NCI-H1092 treated with DMSO at 0.1 percent for 48 hours (cell line): ENCODE data around the gene SOBP.

Source experiments
- DNase-seq: peaks from one replicate; lab custom pipeline; 2025; lab: John Stamatoyannopoulos, UW

SOBP gene

DNA sequence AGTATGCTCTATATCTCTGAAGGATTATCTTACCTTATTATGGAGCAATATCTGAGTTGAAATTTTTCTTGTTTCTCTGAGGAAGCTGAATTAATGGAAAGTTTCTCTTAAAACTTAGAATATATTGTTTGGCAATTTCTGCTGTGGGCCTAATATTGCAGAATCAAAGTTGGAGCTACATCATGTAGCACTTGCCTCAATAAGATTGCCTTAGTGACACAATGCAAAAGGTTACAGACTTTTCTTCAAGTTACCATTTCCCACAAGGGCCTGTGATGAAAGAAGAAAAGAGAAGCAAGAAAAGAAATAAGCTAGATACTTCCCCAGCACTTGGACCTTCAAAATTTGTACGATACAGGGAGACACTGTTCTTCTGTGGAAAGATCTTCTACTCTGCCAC lies 151.2 kb downstream of the SOBP start:
- no peak for DNase-seq

DNA sequence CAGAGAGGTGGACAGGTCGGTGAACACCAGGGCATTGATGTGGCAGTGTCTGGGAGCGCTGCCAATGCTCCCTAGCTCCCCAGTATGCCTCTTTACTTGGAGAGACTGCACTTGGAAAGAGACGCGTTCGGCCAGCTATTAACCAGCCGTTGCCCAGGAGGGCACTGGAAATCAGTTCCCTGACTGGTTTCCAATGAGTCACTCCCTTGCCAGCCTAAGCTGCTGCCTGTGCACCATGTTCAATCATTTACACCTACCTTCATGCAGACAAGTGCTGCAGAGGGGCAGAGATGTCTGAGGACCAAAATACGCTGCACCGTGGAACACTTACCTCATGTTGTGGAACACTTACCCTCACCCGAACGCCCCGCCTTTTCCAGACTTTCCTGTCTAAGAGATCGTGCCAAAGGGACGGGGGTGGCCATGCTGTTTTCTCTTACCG lies 151.6 kb downstream of the SOBP start:
- DNase-seq = peak; percentile 38

DNA sequence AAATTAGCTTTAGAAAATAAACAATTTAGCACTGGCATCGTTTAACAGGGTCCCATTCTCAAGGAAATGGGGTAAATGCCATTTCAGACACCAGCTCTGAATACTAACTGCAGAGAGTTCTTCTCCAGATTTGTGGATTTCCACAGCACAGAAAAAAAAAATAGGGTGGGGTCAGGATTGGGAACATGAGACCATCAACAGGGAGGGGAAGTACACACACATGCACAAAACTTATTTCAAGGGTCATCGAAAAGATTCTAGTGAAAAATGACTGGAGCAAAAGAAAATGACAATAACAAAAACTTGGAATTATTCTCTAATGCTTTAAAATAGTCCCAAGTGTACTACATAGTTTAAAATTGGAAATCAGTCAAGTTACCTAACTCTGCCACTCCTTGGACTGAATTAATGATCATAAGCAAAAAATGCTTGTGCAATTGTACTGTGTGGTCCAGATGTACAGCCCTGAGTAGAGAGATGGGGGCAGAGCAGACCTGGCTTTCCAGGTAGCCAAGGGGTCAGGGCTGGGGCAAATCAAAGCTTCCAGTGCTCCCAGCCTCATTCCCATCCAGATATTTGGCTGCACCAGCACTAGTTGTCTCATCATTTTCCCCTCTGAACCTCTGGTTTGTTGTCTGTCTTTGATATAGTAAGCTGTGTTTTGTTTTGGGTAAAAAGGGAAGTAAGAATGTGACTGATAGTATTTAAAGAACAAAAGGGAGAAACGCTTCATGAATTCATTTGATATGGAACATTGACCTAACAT lies 152.4 kb downstream of the SOBP start:
- no peak for DNase-seq

DNA sequence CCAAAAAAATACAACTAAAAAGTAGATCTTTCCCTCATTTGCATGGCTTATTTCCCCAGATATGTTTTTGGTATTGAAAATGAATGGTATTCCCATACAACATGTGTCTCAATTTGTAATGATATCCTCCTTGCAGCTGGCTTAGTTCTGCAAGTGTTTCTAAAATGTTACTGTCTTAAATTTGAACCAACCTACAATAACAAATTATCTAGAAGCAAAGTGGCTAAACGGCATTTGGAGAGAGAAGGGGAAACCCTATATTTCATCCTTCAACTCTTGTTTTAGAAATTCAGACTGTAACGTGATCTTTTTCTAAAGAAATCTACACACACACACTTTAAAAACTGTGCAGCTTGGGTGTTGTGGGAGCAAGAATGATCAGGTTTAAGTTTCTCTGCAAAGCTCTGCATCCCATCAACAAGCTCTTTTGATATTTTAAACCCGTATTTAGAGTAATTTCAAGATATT lies 153.0 kb downstream of the SOBP start:
- no peak for DNase-seq

DNA sequence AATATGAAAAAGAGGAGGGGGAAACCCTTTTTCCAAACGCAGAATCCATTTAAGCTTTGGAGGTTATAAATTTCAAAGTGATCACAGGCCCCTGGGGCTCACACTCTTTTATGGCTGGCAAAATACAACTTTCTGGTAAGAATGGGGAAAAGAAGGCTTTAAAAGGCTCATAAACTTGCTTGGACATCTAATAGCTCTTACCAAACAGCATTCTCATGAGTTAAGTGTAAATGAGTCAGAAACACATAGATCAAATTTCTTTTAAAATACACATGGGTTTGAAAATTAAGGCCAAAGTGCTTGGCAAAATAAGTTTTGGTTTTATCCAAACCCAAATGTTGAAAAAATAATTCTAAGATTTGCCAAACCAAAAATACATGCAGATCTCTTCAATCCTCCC lies 154.6 kb downstream of the SOBP start:
- no peak for DNase-seq

DNA sequence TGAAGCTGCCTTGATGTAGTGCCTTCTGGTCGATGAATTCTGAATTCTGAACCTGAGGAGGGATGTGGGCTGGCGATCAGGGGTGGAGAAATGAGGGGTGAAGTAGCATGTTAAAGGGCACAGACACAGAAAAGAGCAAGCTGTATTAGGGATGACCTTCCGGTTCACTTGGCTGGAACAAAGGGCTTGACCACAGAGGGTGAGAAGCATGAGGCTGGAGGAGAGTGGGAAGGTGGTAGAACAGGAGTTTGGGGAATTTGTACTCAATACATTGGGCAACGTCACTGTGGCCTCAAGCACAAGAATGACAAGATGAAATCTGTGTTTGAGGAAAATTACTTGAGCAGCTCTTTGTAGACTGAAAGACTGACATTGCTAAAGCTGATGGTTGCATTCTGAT lies 155.8 kb downstream of the SOBP start:
- DNase-seq = no peak

DNA sequence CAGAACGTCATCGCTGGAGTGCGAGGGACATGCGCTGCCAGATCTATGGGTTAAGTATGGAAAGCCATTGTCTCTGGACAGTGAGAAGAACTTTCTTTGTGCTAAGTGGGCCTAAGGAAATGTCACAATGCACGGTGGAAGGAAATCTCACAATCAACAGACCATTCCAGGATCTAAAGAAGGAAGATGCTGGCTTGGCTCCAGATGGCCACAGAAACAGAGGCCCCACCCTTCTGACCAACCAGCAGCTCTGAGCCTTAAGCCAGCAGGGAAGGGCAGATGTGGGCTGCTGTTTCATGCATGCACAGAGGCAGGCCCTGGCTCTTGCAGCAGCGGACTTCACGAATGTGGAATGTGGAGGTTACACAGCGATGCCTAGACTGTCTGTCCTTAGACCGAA lies 156.3 kb downstream of the SOBP start:
- no peak for DNase-seq

DNA sequence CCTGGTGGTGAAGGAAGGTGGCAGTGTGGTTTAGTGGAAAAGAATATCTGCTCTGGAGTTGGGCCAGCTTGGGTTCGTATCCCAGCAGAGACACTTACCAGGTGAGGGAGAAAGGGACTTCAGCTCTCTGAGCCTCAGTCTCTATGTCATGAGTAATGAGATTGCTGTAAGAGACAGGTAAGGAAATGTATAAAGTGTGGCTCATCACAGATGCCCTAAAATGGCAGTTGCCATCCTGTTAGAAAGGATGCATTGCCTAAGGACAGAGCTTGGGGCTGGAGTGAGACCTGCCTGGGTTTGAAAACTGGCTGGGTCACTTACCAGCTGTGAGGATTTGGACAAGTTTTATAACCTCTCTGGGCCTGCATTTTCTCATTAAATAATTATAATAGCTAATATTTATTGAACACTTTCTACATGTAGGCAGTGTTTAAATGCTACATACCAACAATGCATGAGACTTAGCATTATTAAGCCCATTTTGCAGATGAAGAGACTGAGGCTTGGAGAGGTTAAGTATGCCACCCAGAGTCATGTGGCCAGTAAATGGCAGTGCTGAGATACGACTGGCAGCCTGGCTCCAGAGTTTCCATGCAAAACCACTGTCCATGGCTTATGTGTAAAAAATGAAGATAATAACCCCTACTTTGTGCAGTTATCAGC lies 157.0 kb downstream of the SOBP start:
- DNase-seq = no peak

DNA sequence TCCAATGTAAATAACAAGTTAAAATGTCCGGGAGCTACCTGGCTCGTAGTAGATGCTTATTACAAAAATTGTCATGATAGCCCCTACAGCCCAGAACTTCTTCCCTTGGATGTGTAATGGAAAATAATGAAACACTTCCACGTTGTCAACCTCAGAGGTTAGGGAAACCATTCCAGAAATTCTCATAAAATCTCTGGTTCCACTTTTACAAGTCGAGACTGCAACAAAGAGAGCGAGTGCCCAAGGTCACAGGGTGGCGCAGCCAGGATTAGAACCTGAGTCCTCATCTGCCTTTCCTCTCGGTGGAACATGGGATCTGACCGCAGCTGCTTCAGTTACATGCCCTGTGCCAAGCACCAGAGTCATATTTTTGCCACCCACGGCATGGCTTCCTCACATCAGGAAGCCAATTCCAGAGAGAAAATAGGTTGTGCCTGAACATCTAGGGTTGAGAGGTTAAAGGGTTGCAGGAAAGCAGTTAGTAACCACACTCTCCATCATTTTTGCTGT lies 157.6 kb downstream of the SOBP start:
- DNase-seq = no peak

DNA sequence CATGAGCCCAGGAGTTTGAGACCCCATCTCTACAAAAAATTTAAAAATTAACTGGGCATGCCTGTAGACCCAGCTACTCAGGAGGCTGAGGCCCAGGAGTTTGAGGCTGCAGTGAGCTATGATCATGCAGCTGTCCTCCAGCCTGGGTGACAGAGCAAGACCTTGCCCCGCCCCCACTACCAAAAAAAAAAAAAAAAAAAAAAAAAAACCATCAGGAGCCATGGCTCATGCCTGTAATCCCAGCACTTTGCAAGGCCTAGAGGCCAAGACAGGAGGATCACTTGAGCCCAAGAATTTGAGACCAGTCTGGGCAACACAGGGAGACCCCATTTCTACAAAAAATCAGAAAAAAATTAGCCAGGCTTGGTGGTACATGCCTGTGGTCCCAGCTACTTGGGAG lies 159.1 kb downstream of the SOBP start:
- DNase-seq = no peak

DNA sequence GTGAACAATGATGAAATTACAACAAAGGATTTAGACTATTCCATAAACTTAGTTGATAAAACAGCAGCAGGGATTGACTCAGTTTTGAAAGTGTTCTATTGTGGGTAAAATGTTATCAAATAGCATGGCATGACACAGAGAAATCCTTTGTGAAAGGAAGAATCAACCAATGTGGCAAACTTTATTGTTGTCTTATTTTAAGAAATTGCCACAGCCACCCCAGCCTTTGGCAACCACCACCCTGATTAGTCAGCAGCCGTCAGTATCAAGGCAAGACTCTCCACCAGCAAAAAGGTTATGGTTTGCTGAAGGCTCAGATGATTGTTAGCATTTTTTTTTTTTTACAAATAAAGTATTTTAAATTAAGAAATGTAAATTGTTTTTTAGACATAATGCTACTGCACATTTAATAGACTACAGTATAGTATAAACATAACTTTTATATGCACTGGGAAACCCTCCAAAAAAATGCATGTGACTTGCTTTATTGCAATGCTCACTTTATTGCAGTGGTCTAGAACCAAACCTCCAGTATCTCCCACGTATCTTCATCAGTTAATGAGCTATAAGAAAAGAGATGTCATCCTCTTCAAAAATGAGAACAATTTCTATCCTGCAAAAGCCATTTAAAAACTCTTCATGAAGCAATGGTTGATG lies 162.7 kb downstream of the SOBP start:
- DNase-seq = no peak

DNA sequence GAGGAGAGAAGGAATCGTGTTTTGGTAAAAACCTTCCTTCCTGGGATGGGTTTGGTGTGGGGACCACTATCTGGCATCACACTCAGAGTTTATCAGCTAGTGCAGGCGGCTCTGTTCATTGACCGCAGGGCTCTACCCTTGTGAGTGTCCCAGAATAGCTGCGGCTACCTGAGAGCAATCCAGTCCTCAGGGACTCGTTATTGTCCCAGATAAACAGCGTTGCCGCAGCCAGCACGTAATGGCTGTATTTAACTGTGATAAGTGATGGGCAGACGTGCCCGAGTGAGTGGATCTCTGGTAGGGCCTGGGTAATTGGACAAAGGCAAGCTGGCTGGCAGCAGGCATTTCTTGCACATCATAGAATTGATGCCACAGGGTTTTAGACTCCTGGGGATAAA lies 163.3 kb downstream of the SOBP start:
- DNase-seq = peak; percentile 83

DNA sequence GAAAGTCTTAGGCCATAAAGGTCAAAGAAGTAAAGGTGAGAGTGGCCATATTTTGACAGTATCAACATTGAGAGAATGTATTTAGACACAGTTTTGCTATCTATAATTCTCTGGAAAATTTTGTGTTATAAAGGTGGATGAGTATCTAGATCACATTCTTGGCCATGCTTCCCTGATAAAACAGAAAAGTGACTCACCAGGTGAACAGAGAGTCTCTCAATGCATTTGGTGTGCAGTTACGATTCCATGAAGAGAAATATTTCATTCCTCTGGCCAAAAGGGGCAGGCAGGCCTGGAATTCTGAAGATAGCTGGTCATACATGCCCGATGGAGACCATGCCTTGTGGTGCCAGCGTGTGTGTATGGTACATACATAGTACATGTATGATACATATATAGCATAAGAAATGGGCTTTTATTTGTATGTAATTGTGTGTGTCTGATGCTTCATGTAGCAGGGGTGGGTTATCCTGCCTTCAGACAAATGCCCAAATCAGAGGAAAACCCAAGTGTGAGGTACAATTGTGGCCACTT lies 164.0 kb downstream of the SOBP start:
- DNase-seq = no peak

DNA sequence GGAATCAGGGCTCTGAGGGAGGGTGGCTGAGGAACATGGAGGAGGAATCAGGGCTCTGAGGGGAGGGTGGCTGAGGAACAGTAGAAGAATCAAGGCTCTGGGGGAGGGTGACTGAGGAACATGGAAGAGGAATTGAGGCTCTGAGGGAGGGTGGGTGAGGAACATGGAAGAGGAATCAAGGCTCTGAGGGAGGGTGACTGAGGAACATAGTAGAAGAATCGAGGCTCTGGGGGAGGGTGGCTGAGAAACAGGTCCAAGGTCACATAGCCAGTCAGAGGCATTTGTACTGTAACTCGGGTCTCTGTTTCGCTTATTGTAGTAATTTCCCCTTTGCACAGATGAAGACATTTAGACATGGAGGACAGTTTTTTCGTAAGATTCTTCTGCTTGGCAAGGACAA lies 164.8 kb downstream of the SOBP start:
- no peak for DNase-seq

DNA sequence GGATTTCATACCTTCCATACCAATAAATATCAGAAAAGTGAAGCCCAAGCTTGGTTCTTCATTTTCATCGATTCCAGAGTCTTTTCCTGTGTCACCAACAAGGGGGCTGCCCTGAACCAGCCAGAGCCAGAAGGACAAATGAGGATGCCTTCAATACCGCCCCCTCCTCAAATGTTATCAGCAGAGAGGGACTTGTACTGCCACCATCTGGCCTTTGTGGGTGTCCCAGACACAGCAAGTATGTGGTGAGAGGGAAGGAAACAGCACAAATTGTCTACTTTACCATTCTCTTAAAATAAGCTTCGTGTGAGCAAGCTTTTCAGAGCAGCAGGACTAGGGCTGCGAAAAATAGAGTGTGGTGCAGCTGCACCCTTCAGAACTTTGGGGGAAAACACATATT lies 165.3 kb downstream of the SOBP start:
- DNase-seq = no peak

DNA sequence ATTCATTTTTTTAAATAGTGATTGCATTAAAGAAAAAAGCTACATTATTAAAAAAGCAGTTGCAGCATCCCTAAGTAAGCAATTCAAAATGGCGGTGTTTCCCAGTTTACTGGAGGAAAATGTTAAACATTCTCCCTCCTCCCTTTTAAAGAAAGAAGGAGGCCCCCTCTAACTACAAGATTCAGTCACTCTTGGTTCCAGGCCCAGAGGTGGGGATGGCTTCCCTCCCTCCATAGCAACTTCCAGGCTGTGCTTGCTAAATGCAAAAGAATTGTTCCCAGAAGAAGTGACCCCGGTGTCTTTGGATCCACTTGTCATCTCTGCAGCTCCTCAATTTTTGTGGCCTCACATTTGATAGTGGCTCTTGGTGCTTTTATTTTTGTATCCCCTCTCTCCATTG lies 165.9 kb downstream of the SOBP start:
- DNase-seq = no peak

DNA sequence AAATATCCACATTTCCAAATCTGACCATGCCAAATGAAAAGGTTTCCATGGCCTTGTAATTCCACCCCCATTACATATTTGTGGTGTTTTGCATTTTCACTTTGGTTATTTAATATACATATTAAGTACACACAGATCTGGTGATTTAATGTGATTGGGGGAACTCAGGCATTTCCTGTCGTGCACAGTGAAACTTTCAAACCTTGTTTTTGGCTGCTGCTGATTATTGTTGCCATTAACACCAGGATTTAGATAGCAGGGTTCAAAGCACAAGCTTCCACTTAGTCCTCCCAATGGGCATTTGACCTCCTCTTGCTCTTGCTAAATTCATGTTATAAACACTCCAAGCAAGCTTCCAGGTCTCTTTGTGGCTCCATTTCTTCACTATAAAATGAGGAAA lies 166.5 kb downstream of the SOBP start:
- no peak for DNase-seq

DNA sequence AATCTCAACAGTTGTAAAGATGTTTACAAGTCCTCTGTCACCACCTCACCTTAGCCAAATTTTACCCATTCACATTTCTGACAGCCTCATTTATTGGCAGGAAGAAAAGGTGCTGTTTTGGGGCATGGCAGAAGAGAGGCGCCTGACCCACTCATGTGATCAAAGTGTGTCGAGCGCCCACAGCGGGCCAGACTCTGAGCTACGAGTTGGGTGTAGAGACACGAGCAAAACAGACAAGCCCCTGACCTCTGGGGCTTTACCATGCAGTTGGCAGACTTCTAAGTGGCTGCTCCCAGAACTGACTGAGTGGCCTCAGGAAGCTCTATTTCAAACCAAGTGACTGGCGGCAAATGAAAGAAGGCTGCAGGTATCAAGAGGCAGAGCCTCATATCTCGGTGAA lies 167.0 kb downstream of the SOBP start:
- DNase-seq = no peak

DNA sequence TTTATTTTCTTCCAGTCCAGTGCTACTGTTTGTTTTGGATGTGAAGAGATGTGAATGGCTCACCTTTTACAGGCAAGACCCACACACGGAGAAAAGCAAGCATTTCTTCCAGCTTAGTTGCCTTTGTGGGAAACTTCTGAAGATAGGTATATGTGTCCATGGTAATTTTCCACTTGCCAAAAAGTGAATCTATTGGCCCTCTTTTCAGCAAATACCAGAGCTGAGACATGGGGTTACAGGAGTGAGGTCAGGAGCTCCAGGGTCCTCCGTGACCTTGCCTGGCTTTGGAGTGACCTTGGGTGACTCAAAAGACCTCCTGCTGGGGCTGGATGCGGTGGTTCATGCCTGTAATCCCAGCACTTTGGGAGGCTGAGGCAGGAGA lies 167.4 kb downstream of the SOBP start:
- DNase-seq = no peak

DNA sequence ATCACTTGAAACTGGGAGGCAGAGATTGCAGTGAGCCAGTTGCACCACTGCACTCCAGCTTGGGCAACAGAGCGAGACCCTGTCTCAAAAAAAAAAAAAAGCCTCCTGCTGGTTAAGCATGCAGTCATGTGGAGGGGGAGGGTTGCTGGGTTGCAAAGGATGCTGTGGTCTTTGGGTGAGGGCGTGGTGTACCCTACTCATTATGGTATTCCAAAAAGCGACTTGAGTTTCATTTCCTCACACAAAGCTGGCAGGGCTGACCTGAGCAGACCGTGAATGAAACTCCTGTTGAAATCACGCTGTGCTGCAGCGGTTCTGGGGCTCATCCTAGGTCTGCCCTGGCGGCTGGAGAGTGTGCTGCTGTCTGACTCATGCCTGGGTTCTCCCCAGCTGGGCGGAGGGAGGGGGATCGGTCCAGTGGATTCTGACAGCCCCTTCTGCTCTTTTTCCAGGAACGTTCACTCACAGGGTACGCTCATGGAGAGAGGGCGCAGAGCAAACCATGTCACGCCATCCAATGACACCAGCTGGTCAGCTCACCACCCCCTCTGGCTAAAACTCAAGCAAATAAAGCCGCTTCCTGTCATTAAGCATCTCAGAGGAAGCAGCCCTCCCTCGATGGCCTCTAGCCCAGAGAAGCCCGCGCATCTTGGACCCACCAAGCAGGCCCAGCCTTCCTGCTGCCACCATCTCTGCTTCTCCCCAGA lies 168.0 kb downstream of the SOBP start:
- peak; percentile 83 for DNase-seq

DNA sequence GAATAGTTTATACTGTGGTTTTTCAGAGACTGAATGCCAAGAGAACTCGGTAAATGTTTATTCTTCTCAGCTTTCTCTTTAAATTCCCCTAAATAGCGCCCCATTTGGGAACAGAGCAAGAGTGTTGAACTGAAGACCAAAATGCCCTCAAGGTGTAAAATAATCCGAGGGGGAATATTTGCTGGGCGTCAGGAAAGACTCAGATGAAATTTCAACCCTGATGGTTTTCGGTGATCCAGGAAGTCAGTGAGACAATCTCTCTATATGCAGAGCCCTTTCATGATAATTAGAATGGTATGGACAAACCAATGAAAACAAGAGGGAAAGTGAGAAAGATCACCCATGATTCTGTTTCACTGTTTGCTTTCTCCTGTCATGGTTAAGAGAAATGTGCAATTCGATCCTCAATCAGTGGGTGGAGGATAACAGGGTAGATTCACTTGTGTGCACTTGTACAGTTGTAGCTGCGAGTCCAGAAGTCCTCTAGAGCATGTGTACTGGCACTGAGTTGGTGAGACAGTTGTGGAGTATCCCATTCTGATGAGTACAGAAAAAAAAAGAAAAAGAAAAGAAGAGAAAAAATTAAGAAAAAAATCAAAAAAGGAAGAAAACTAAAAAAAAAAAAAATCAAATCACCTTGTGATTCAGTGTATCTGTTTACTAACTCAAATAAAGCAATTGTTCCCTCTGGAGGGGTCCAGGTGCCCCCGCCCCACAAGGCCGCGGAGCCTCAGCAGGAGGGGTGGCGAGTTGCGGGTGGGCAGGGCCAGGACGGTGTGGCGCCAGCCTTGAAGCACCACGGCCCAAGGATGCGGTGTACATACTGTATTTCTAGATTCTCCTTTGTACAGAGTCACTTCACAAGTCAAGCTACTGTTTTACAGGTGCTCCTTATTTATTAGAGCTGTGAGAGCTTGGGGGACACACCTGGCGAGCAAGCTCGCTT lies 169.3 kb downstream of the SOBP start:
- DNase-seq = peak; percentile 59
